ENCODE results near the gene DLK2. TPM values are rescaled to one million over a fixed set of nuclear protein-coding genes. Genes with fewer than 3 reads are reported as not detected.

Gene DLK2
- total RNA-seq (under 1 TPM in 5 of 7 donors, not detected in 2; 0.38 to 0.68 (median 0.54) TPM), polyA plus RNA-seq (under 1 TPM; 0.12 to 0.26 (median 0.17) TPM)
- long read RNA-seq, donor 1: 0 reads
- long read RNA-seq, donor 2, partial matches to known transcripts: 5 of 5 reads
- long read RNA-seq, donor 2, other reads (novel, unspliced or antisense): 0 of 5 reads

- Histone ChIP-seq H3K36me3 (peaks cover 0 to 28% (median 14%) of the 10 kb centered on the region in 6 donors), H3K4me3 (peak within 1 kb of the TSS; percentile 48 to 84 (median 58)), H3K27me3 (replicated peaks in 1 of 7) (peaks cover 0 to 62% (median 26%) of the 10 kb centered on the region in 7 donors), H3K27ac (peak within 1 kb of the TSS in 3 of 8 donors; percentile 13 to 50 (median 19)), H3K9me3 (no peaks in the 10 kb centered on the region), H3K4me1 (peaks cover 0 to 27% (median 20%) of the 10 kb centered on the region in 6 donors)
- peak; percentile 77 for DNase-seq
- TF ChIP-seq POLR2AphosphoS5 (IDR thresholded peaks at IDR 0.05) (peak; percentile 38 to 51 (median 45)), CTCF (IDR thresholded peaks at IDR 0.05 in 8 of 11, conservative IDR thresholded peaks at IDR 0.05 in 3 of 11) (no peak)
- 2 to 5% (median 4%) methylated on average over 36 to 55 of the region's 55 CpGs for WGBS, 5 donors
- intact Hi-C loops (cut with DNase I; ENCODE audit: low total_unique reads): no loop called here
Observed at GRCh38 chr6:43455531-43456428, at the start of gene DLK2. DLK2 (minus strand) TSS chr6:43455548; CDS start chr6:43454825, 723 bp downstream.

GRCh38 chr6:43503443-43503842 is 48.1 kb upstream of the DLK2 start:
- Histone ChIP-seq H3K36me3 (peaks cover 0 to 75% (median 65%) of the 10 kb centered on the region in 6 donors), H3K4me1 (peaks cover 9 to 48% (median 20%) of the 10 kb centered on the region in 6 donors), H3K27ac (no peak overlapping the region), H3K9me3 (no peaks in the 10 kb centered on the region), H3K27me3 (replicated peaks in 1 of 7) (peaks cover 0 to 9% (median 0%) of the 10 kb centered on the region in 7 donors), H3K4me3 (no peak overlapping the region)
- 85 to 98% (median 93%) methylated on average over 7 to 8 of the region's 8 CpGs for WGBS, 5 donors
- intact Hi-C loops (cut with DNase I; ENCODE audit: low total_unique reads): no loop called here
- no peak for DNase-seq
- TF ChIP-seq POLR2AphosphoS5 (IDR thresholded peaks at IDR 0.05): no peak
- TF ChIP-seq POLR2A (IDR thresholded peaks at IDR 0.05): no peak
- no peak for TF ChIP-seq CTCF (IDR thresholded peaks at IDR 0.05 in 8 of 11, conservative IDR thresholded peaks at IDR 0.05 in 3 of 11)

- peaks cover 0 to 83% (median 71%) of the 10 kb centered on the region in 6 donors for H3K36me3 ChIP-seq
- H3K27me3 ChIP-seq (replicated peaks in 1 of 7): peaks cover 0 to 5% (median 0%) of the 10 kb centered on the region in 7 donors
- no peak overlapping the region for H3K27ac ChIP-seq
- H3K4me3 ChIP-seq: no peak overlapping the region
- intact Hi-C loops (cut with DNase I; ENCODE audit: low total_unique reads): no loop called here
- H3K4me1 ChIP-seq: peaks cover 9 to 40% (median 19%) of the 10 kb centered on the region in 6 donors
- WGBS, 5 donors: 90 to 96% (median 93%) methylated on average over 4 of the region's 4 CpGs
- H3K9me3 ChIP-seq: no peaks in the 10 kb centered on the region
- DNase-seq: no peak
- TF ChIP-seq CTCF (IDR thresholded peaks at IDR 0.05 in 8 of 11, conservative IDR thresholded peaks at IDR 0.05 in 3 of 11): no peak
- no peak for TF ChIP-seq POLR2AphosphoS5 (IDR thresholded peaks at IDR 0.05)
- no peak for TF ChIP-seq POLR2A (IDR thresholded peaks at IDR 0.05)
Observed at GRCh38 chr6:43502666-43503065, 47.3 kb upstream of the DLK2 start.

GRCh38 chr6:43500921-43501320 is 45.6 kb upstream of the DLK2 start:
- Histone ChIP-seq H3K4me3 (no peak overlapping the region), H3K27ac (no peak overlapping the region), H3K36me3 (peaks cover 0 to 99% (median 72%) of the 10 kb centered on the region in 6 donors), H3K4me1 (peaks cover 0 to 28% (median 6%) of the 10 kb centered on the region in 6 donors), H3K9me3 (no peaks in the 10 kb centered on the region), H3K27me3 (replicated peaks in 1 of 7) (no peaks in the 10 kb centered on the region)
- DNase-seq: no peak
- intact Hi-C loops (cut with DNase I; ENCODE audit: low total_unique reads): no loop called here
- TF ChIP-seq POLR2AphosphoS5 (IDR thresholded peaks at IDR 0.05) (no peak), POLR2A (IDR thresholded peaks at IDR 0.05) (no peak), CTCF (IDR thresholded peaks at IDR 0.05 in 8 of 11, conservative IDR thresholded peaks at IDR 0.05 in 3 of 11) (no peak)
- WGBS, 5 donors: 90 to 100% (median 97%) methylated on average over 3 of the region's 3 CpGs

All from spleen (tissue), 13 donors.